CD14-positive monocyte (primary cell): ENCODE results near the gene ADGRF1. TPM values are rescaled to one million over a fixed set of nuclear protein-coding genes. Genes with fewer than 3 reads are reported as not detected.

Source experiments
- DNase-seq, 3 donors: peaks; one replicate each; pipeline ENCODE4 v3.0.0-alpha.2; 2011 to 2022
- H2AFZ ChIP-seq: 2 replicates; pipeline ENCODE4 v1.6.0; 2012; ENCODE audit warnings: mild to moderate bottlenecking, low read depth, low read length, inconsistent platforms; ENCODE audit not compliant: insufficient read depth, poor library complexity, severe bottlenecking
- H3K27ac ChIP-seq, 2 donors: 1 replicate in 1 of 2; 2 replicates in 1 of 2; pipeline ENCODE4 v1.5.1; 2012 to 2013; ENCODE audit warnings: low read length in 2 of 2, control low read depth in 1 of 2, inconsistent platforms in 1 of 2, low read depth in 1 of 2, mild to moderate bottlenecking in 1 of 2
- H3K27me3 ChIP-seq, 2 donors: one replicate each; pipeline versions ENCODE4 v1.6.0 to v1.6.1; 2011 to 2013; ENCODE audit warnings: low read length in 2 of 2; ENCODE audit not compliant: control insufficient read depth in 2 of 2, insufficient read depth in 2 of 2
- H3K36me3 ChIP-seq, 2 donors: replicated peaks in 1 of 2; 1 replicate in 1 of 2; 2 replicates in 1 of 2; pipeline versions ENCODE4 v1.5.1 to v1.6.1; 2012 to 2013; ENCODE audit warnings: low read length in 2 of 2, control low read depth in 1 of 2, inconsistent platforms in 1 of 2, mild to moderate bottlenecking in 1 of 2; ENCODE audit not compliant: insufficient read depth in 2 of 2, control insufficient read depth in 1 of 2
- H3K4me1 ChIP-seq, 2 donors: 1 replicate in 1 of 2; 2 replicates in 1 of 2; pipeline versions ENCODE4 v1.5.1 to v1.6.1; 2012 to 2013; ENCODE audit warnings: low read length in 2 of 2, control low read depth in 1 of 2, inconsistent platforms in 1 of 2, mild to moderate bottlenecking in 1 of 2, moderate library complexity in 1 of 2; ENCODE audit not compliant: insufficient read depth in 2 of 2, control insufficient read depth in 1 of 2
- H3K4me2 ChIP-seq: replicated peaks from 2 replicates; pipeline ENCODE3; 2012; ENCODE audit warnings: low read length, moderate library complexity, mild to moderate bottlenecking; ENCODE audit not compliant: poor library complexity, severe bottlenecking; ENCODE audit errors: extremely low read depth
- H3K4me3 ChIP-seq, 3 experiments: fragments of 200-600 bp in 1 of 3; sonication (generic) in 1 of 3; replicated peaks in 1 of 3; 1 replicate in 2 of 3; 2 replicates in 1 of 3; pipeline ENCODE4 v1.5.1; 2011 to 2013; ENCODE audit warnings: low read length in 3 of 3, mild to moderate bottlenecking in 3 of 3, control low read depth in 2 of 3, low read depth in 2 of 3, inconsistent platforms in 1 of 3, moderate library complexity in 1 of 3
- H3K79me2 ChIP-seq: 2 replicates; pipeline ENCODE4 v1.6.0; 2012; ENCODE audit warnings: mild to moderate bottlenecking, control low read depth, inconsistent platforms, low read length, moderate library complexity; ENCODE audit not compliant: insufficient read depth
- H3K9ac ChIP-seq: 2 replicates; pipeline ENCODE4 v1.6.0; 2017; ENCODE audit warnings: low read length, mild to moderate bottlenecking; ENCODE audit not compliant: insufficient read depth, poor library complexity, severe bottlenecking
- H3K9me3 ChIP-seq, 2 donors: replicated peaks in 1 of 2; 1 replicate in 1 of 2; 2 replicates in 1 of 2; pipeline versions ENCODE4 v1.5.1 to v1.6.1; 2012 to 2013; ENCODE audit warnings: low read length in 2 of 2, control low read depth in 1 of 2; ENCODE audit not compliant: control insufficient read depth in 1 of 2, insufficient read depth in 1 of 2
- H4K20me1 ChIP-seq: 2 replicates; pipeline ENCODE4 v1.6.0; 2012; ENCODE audit warnings: mild to moderate bottlenecking, low read length, control low read depth, moderate library complexity; ENCODE audit not compliant: insufficient read depth
- H3K27ac Mint-ChIP-seq, 7 donors: one replicate each; pipeline ENCODE4 v1.8.0; 2020; ENCODE audit warnings: mild to moderate bottlenecking in 7 of 7, mixed read lengths in 7 of 7, moderate library complexity in 6 of 7, inconsistent platforms in 2 of 7
- H3K27me3 Mint-ChIP-seq, 3 donors: one replicate each; pipeline ENCODE4 v1.8.0; 2021 to 2022; ENCODE audit warnings: low read depth in 3 of 3, mild to moderate bottlenecking in 3 of 3, mixed read lengths in 3 of 3, moderate library complexity in 3 of 3, inconsistent platforms in 1 of 3
- H3K36me3 Mint-ChIP-seq, 2 donors: one replicate each; pipeline ENCODE4 v1.8.0; 2020; ENCODE audit warnings: mixed read lengths in 2 of 2, inconsistent platforms in 1 of 2, mild to moderate bottlenecking in 1 of 2
- H3K4me1 Mint-ChIP-seq: one replicate; pipeline ENCODE4 v1.8.0; 2020; ENCODE audit warnings: mild to moderate bottlenecking, mixed read lengths
- H3K4me3 Mint-ChIP-seq, 2 donors: one replicate each; pipeline ENCODE4 v1.8.0; 2020; ENCODE audit warnings: mild to moderate bottlenecking in 2 of 2, mixed read lengths in 2 of 2, moderate library complexity in 1 of 2
- H3K9me3 Mint-ChIP-seq, 7 donors: one replicate each; pipeline ENCODE4 v1.8.0; 2020 to 2022; ENCODE audit warnings: mixed read lengths in 7 of 7, mild to moderate bottlenecking in 6 of 7, moderate library complexity in 6 of 7, inconsistent platforms in 2 of 7
- WGBS: methylation state at CpG from one replicate; pipeline ENCODE4 v1.1.5; 2013; ENCODE audit warnings: missing lambda C conversion rate; ENCODE audit not compliant: insufficient coverage; 5-methylcytosine and 5-hydroxymethylcytosine counted together
- intact Hi-C, 2 donors: fragments of 100-400 bp; cut with micrococcal nuclease; formaldehyde crosslinking; loops; one replicate each; pipeline versions ENCODE4 v1.15.0 to v1.15.1; 2023
- polyA plus RNA-seq, 3 donors: library from polyadenylated mRNA; depleted of rRNA in 1 of 3; unstranded in 2 of 3; stranded (reverse) in 1 of 3; fragments of 300-500 nt in 2 of 3; fragments of >200 nt in 1 of 3; fragmentation: Illumina TruSeq in 2 of 3; gene quantifications; 1 replicate in 2 of 3; 2 replicates in 1 of 3; pipeline ENCODE4 v1.2.3, GENCODE V29; 2012 to 2021
- TF ChIP-seq, protein P1 (sequence below): fragments of 200-600 bp; IDR thresholded peaks from one replicate; pipeline ENCODE4 v1.8.0; 2022; ENCODE audit warnings: antibody characterized with exemption, mild to moderate bottlenecking

The ADGRF1 gene
- polyA plus RNA-seq, 3 donors = 0.03 TPM; not detected in 2

GRCh38 chr6:47059216-47059885, 17.2 kb upstream of the ADGRF1 start:
- peaks cover 0 to 7% (median 0%) of the 10 kb centered on the region in 7 donors for H3K9me3 Mint-ChIP-seq
- H3K4me3 ChIP-seq = no peak overlapping the region
- H3K36me3 Mint-ChIP-seq = no peaks in the 10 kb centered on the region
- H3K27me3 Mint-ChIP-seq = no peaks in the 10 kb centered on the region
- WGBS = 50% methylated on average over 2 of the region's 5 CpGs
- no peaks in the 10 kb centered on the region for H4K20me1 ChIP-seq
- no peak overlapping the region for H3K9ac ChIP-seq
- peaks cover 11% of the 10 kb centered on the region for H3K4me1 Mint-ChIP-seq
- no peaks in the 10 kb centered on the region for H3K79me2 ChIP-seq
- no peaks in the 10 kb centered on the region for H3K4me1 ChIP-seq
- no peaks in the 10 kb centered on the region for H3K36me3 ChIP-seq
- DNase-seq = no peak
- intact Hi-C loops = no loop called here
- no peaks in the 10 kb centered on the region for H3K9me3 ChIP-seq
- H3K27me3 ChIP-seq = no peaks in the 10 kb centered on the region
- H3K27ac ChIP-seq = no peak overlapping the region
- no peak overlapping the region for H3K27ac Mint-ChIP-seq
- TF ChIP-seq, protein P1, sequence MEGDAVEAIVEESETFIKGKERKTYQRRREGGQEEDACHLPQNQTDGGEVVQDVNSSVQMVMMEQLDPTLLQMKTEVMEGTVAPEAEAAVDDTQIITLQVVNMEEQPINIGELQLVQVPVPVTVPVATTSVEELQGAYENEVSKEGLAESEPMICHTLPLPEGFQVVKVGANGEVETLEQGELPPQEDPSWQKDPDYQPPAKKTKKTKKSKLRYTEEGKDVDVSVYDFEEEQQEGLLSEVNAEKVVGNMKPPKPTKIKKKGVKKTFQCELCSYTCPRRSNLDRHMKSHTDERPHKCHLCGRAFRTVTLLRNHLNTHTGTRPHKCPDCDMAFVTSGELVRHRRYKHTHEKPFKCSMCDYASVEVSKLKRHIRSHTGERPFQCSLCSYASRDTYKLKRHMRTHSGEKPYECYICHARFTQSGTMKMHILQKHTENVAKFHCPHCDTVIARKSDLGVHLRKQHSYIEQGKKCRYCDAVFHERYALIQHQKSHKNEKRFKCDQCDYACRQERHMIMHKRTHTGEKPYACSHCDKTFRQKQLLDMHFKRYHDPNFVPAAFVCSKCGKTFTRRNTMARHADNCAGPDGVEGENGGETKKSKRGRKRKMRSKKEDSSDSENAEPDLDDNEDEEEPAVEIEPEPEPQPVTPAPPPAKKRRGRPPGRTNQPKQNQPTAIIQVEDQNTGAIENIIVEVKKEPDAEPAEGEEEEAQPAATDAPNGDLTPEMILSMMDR = no peak
- H2AFZ ChIP-seq = no peak overlapping the region
- H3K4me2 ChIP-seq = no peak overlapping the region
- H3K4me3 Mint-ChIP-seq = no peak overlapping the region

DNA sequence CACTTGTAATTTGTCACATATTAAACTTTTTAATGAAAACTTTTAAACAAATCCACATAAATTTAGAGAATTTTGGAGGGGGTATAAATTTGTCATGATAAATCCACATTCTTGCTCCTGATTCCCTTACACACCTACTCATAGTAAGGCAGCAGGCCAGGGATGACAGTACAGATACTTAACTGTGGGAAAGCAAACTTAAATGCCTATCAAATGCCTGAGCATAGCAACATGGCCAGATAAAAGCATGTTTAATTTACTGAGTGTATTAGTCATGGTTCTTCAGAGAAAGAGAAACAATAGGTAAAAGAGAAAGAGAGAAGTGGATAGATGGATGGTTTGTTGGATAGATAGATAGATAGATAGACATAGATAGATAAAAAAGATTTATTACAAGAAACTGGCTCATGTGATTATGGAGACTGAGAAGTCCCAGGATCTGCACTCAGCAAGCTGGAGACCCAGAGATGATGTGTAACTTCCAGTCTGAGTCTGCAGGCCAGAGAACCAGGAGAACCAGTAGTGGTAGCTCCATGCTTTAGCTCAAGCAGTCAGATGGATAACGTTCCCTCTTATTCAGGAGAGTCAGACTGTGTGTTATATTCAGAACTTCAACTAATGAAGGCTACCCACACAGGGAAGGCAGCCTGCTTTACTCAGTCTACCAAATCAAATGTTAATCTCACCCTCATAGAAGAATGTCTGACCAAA, 15.9 kb upstream of the ADGRF1 start:
- Histone ChIP-seq H3K27ac (no peak overlapping the region), H3K27me3 (no peaks in the 10 kb centered on the region), H3K9me3 (no peaks in the 10 kb centered on the region), H3K4me2 (no peak overlapping the region), H4K20me1 (no peaks in the 10 kb centered on the region), H3K36me3 (no peaks in the 10 kb centered on the region), H3K4me3 (no peak overlapping the region), H2AFZ (no peak overlapping the region), H3K4me1 (no peaks in the 10 kb centered on the region), H3K9ac (no peak overlapping the region), H3K79me2 (no peaks in the 10 kb centered on the region)
- Mint-ChIP-seq H3K27ac (no peak overlapping the region), H3K4me1 (peaks cover 11% of the 10 kb centered on the region), H3K36me3 (no peaks in the 10 kb centered on the region), H3K4me3 (no peak overlapping the region), H3K9me3 (peaks cover 0 to 7% (median 0%) of the 10 kb centered on the region in 7 donors), H3K27me3 (no peaks in the 10 kb centered on the region)
- DNase-seq = no peak
- intact Hi-C loops = no loop called here
- WGBS = no CpG with 5 or more reads among the region's 1 CpG
- TF ChIP-seq, protein P1 = no peak
